ENCODE measurements around the gene ZNF423. TPM values are rescaled to one million over a fixed set of nuclear protein-coding genes. Genes with fewer than 3 reads are reported as not detected.

The ZNF423 gene
- total and polyA plus RNA-seq, 9 of the 15 experiments (the other 6 are each of a cell fraction or from before 2014, with no cell fraction given): not detected

GRCh38 chr16:49738832-49739231 lies 117.1 kb downstream of the ZNF423 start (continued):
- no peak for TF ChIP-seq MXD1 (CRISPR knock-in tag; IDR thresholded peaks at IDR 0.05; ENCODE audit: borderline replicate concordance, poor library complexity, severe bottlenecking)
- TF ChIP-seq ZNF717 (CRISPR knock-in tag; IDR thresholded peaks at IDR 0.05): no peak
- no peak for TF ChIP-seq STAT5A (IDR thresholded peaks at IDR 0.05; ENCODE audit: borderline replicate concordance, low read length)
- TF ChIP-seq ELF1 (tag; IDR thresholded peaks at IDR 0.05): no peak
- TF ChIP-seq IRF1 (CRISPR knock-in tag; IDR thresholded peaks at IDR 0.05; ENCODE audit: borderline replicate concordance): no peak
- no peak for TF ChIP-seq NEUROD1 (IDR thresholded peaks at IDR 0.05; ENCODE audit: borderline replicate concordance, low read depth, low read length, partially characterized antibody)

GRCh38 chr16:49738001-49738400 lies 117.9 kb downstream of the ZNF423 start:
- H3K36me3 ChIP-seq (ENCODE audit: control insufficient read depth, insufficient read depth, low read length): no peaks in the 10 kb centered on the region
- ChIA-PET POLR2A (interaction anchor here (0.7 kb wide), 1 partner anchor 18 kb away, joined by 5 read pairs; no protein-coding TSS in a partner anchor), CTCF (ENCODE audit: low intra/inter-chr PET ratio) (no interaction called here)
- H3K4me2 ChIP-seq (ENCODE audit: insufficient read depth, low read length): no peak overlapping the region
- no peak overlapping the region for H3K9ac ChIP-seq (ENCODE audit: insufficient read depth in 1 of 2, low read depth in 2 of 2, low read length in 2 of 2)
- in situ Hi-C loops (cut with MboI) (no loop called here), intact Hi-C loops (cut with micrococcal nuclease) (no loop called here)
- no peak for TF ChIP-seq MLX (CRISPR knock-in tag; conservative IDR thresholded peaks at IDR 0.05)
- no peak for TF ChIP-seq ZEB2 (IDR thresholded peaks at IDR 0.05)
- no peak for TF ChIP-seq DMBX1 (CRISPR knock-in tag; IDR thresholded peaks at IDR 0.05; ENCODE audit: borderline replicate concordance)
- 3% methylated on average over 10 of the region's 10 CpGs for WGBS (ENCODE audit: insufficient coverage, low coverage, missing lambda C conversion rate)
- H3K79me2 ChIP-seq (ENCODE audit: control insufficient read depth, insufficient read depth, low read length): no peaks in the 10 kb centered on the region
- no peaks in the 10 kb centered on the region for H3K9me3 ChIP-seq (replicated peaks; ENCODE audit: control insufficient read depth, insufficient read depth, low read depth, low read length)
- H3K4me1 ChIP-seq (replicated peaks in 1 of 2; ENCODE audit: control insufficient read depth in 2 of 2, insufficient read depth in 2 of 2, low read length in 2 of 2): no peaks in the 10 kb centered on the region
- H3K9me1 ChIP-seq (ENCODE audit: control insufficient read depth, insufficient read depth, low read length): no peaks in the 10 kb centered on the region
- H3K4me3 ChIP-seq: no peak overlapping the region
- no TSS peak for BruUV-seq (replicated peaks)
- H2AFZ ChIP-seq (ENCODE audit: low read depth, low read length): no peak overlapping the region
- H3K27ac ChIP-seq (ENCODE audit: extremely low read depth, low read depth, low read length): no peak overlapping the region
- no peak for DNase-seq (ENCODE audit: extremely low read depth in 1 of 4, low spot score in 3 of 4)
- H3K27me3 ChIP-seq (ENCODE audit: control insufficient read depth in 2 of 2, insufficient read depth in 2 of 2, low read length in 2 of 2): peaks cover 7 to 50% of the 10 kb centered on the region in 2 experiments; a peak in 3 of 5 replicates
- no peaks in the 10 kb centered on the region; the same call in 1 of the 2 replicates for H4K20me1 ChIP-seq (replicated peaks; ENCODE audit: control insufficient read depth, insufficient read depth, low read length)
- no peak for FAIRE-seq
- ATAC-seq: no peak
